GM12878 (cell line): Measurements from ENCODE around the gene ZNF331. TPM values are rescaled to one million over a fixed set of nuclear protein-coding genes. Genes with fewer than 3 reads are reported as not detected.
A peak's percentile ranks its signal among the peaks of the same experiment; 100 is the strongest.

Experiments used
- FOXK2 ChIP-seq: fragments of 450-650 bp; IDR thresholded peaks from 2 replicates; pipeline ENCODE4 v1.6.1; 2017; ENCODE audit warnings: mild to moderate bottlenecking, moderate library complexity
- HSF1 ChIP-seq: fragments of 150-350 bp; IDR thresholded peaks from 2 replicates; pipeline ENCODE4 v1.6.1; 2014; ENCODE audit warnings: mild to moderate bottlenecking, low read depth, low read length
- JUNB ChIP-seq: IDR thresholded peaks from 2 replicates; pipeline ENCODE4 v1.6.1; 2016; ENCODE audit warnings: antibody characterized with exemption, mild to moderate bottlenecking
- KAT2A ChIP-seq: conservative IDR thresholded peaks from 2 replicates; pipeline ENCODE4 v1.6.1; 2011; ENCODE audit warnings: low read depth, low read length; ENCODE audit not compliant: control insufficient read depth
- MEF2B ChIP-seq: fragments of 450-650 bp; IDR thresholded peaks from 2 replicates; pipeline ENCODE4 v1.6.1; 2018; ENCODE audit warnings: mild to moderate bottlenecking, moderate library complexity; ENCODE audit not compliant: partially characterized antibody, poor library complexity, severe bottlenecking
- RCOR1 ChIP-seq: conservative IDR thresholded peaks from 2 replicates; pipeline ENCODE4 v1.6.1; 2012; ENCODE audit warnings: low read depth, low read length, improper control_type of control experiment
- SPI1 ChIP-seq: IDR thresholded peaks from 2 replicates; pipeline ENCODE4 v1.6.1; 2011; ENCODE audit warnings: low read depth, mild to moderate bottlenecking, low read length, moderate library complexity, borderline replicate concordance; ENCODE audit not compliant: insufficient read depth
- TBL1XR1 ChIP-seq: IDR thresholded peaks from 2 replicates; pipeline ENCODE4 v1.6.1; 2012; ENCODE audit warnings: low read depth, low read length, improper control_type of control experiment
- USF2 ChIP-seq: IDR thresholded peaks from 2 replicates; pipeline ENCODE4 v1.6.1; 2011; ENCODE audit warnings: low read depth, low read length, improper control_type of control experiment, borderline replicate concordance
- ZNF207 ChIP-seq: fragments of 450-650 bp; IDR thresholded peaks from 2 replicates; pipeline ENCODE4 v1.6.1; 2014; ENCODE audit warnings: antibody characterized with exemption, mild to moderate bottlenecking, borderline replicate concordance
- ZNF384 ChIP-seq: IDR thresholded peaks from 2 replicates; pipeline ENCODE4 v1.6.1; 2012; ENCODE audit warnings: low read depth, mild to moderate bottlenecking, low read length, improper control_type of control experiment, borderline replicate concordance
- polyA plus RNA-seq, 11 experiments: library from polyadenylated mRNA; depleted of rRNA in 4 of 11; unstranded in 6 of 11; stranded (reverse) in 5 of 11; fragments of >200 nt; fragmentation: Nextera tagmentation in 4 of 11; fragmentation: Illumina TruSeq in 1 of 11; extraction: Ambion mirVana in 4 of 11; extraction: Trizol in 1 of 11; gene quantifications; 1 replicate in 1 of 11; 2 replicates in 10 of 11; pipeline versions ENCODE4 v1.2.1 to v1.2.3, GENCODE V29; 2011 to 2016; ENCODE audit warnings: inconsistent platforms in 2 of 11, missing spikeins in 2 of 11, low read depth in 1 of 11
- total RNA-seq, 4 experiments: library from RNA; depleted of rRNA in 3 of 4; stranded (reverse); fragments of >200 nt in 3 of 4; fragmentation: Illumina TruSeq in 1 of 4; extraction: Trizol in 1 of 4; gene quantifications; 2 replicates each; pipeline versions ENCODE4 v1.2.1 to v1.2.3, GENCODE V29; 2013 to 2021

The ZNF331 gene
- total and polyA plus RNA-seq, 10 of the 15 experiments (the other 5 are each of a cell fraction or from before 2014, with no cell fraction given), result 2.6 to 11.5 (median 5.3) TPM

- TF ChIP-seq MEF2B (peak; percentile 43), FOXK2 (no peak; the same call in 1 of the 2 replicates), USF2 (no peak; the same call in 1 of the 2 replicates), SPI1 (no peak), HSF1 (no peak), ZNF207 (peak; percentile 35; the same call in 1 of the 2 replicates), KAT2A (no peak), RCOR1 (no peak), ZNF384 (no peak), JUNB (no peak), TBL1XR1 (0 out of 2 replicates have a peak, but pooled peaks have one; percentile 51)
Observed at GRCh38 chr19:53520547-53521372, 17.2 kb upstream of the ZNF331 start (continued).
